HCEC 1CT (cell line): ENCODE measurements around the gene CLGN.
A peak's percentile ranks its signal among the peaks of the same experiment; 100 is the strongest.

ENCODE experiments used
- DNase-seq: peaks from one replicate; pipeline ENCODE4 v3.0.0-alpha.2; 2017

CLGN gene

GRCh38 chr4:140373328-140374129 lies 53.9 kb downstream of the CLGN start, which contains the start of gene SCOC:
SCOC (plus strand) TSS chr4:140373646; CDS start chr4:140379171, 5,525 bp downstream.
- peak; percentile 93 for DNase-seq

- peak; percentile 3 for DNase-seq
Observed at GRCh38 chr4:140372751-140373327, 54.6 kb downstream of the CLGN start.

- DNase-seq, result no peak
Observed at GRCh38 chr4:140368686-140369085, 58.8 kb downstream of the CLGN start.

- peak; percentile 11 for DNase-seq
Observed at GRCh38 chr4:140367738-140368137, 59.7 kb downstream of the CLGN start.

- no peak for DNase-seq
Observed at GRCh38 chr4:140363558-140363957, 63.9 kb downstream of the CLGN start.

GRCh38 chr4:140363051-140363450 lies 64.4 kb downstream of the CLGN start:
- DNase-seq, result no peak

- DNase-seq, result no peak
Observed at GRCh38 chr4:140361099-140361498, 66.3 kb downstream of the CLGN start.

GRCh38 chr4:140359562-140360427 lies 67.7 kb downstream of the CLGN start:
- peak; percentile 57 for DNase-seq

- no peak for DNase-seq
Observed at GRCh38 chr4:140358281-140358680, 69.2 kb downstream of the CLGN start.

- DNase-seq, result no peak
Observed at GRCh38 chr4:140357868-140358267, 69.6 kb downstream of the CLGN start.

- DNase-seq, result no peak
Observed at GRCh38 chr4:140355288-140355687, 72.2 kb downstream of the CLGN start.

- no peak for DNase-seq
Observed at GRCh38 chr4:140353786-140354185, 73.7 kb downstream of the CLGN start.

GRCh38 chr4:140351093-140352075 lies 76.1 kb downstream of the CLGN start:
- no peak for DNase-seq

- DNase-seq, result no peak
Observed at GRCh38 chr4:140349816-140350215, 77.6 kb downstream of the CLGN start.

- no peak for DNase-seq
Observed at GRCh38 chr4:140346136-140346535, 81.3 kb downstream of the CLGN start.

GRCh38 chr4:140344621-140345020 lies 82.8 kb downstream of the CLGN start:
- no peak for DNase-seq

- no peak for DNase-seq
Observed at GRCh38 chr4:140344101-140344500, 83.3 kb downstream of the CLGN start.

GRCh38 chr4:140343303-140343702 lies 84.1 kb downstream of the CLGN start:
- DNase-seq, result no peak

GRCh38 chr4:140342620-140343019 lies 84.8 kb downstream of the CLGN start:
- no peak for DNase-seq
